Sigmoid colon (tissue), 4 donors: ENCODE results near the gene BCORL1.

Experiments
- EP300 ChIP-seq, 4 donors: sonication (generic); formaldehyde crosslinking; IDR thresholded peaks; one replicate each; pipeline ENCODE4 v1.6.1; 2017; ENCODE audit warnings: antibody characterized with exemption in 4 of 4
- POLR2A ChIP-seq, 2 donors: fragments of 450-650 bp; IDR thresholded peaks; one replicate each; pipeline ENCODE4 v1.6.1; 2016; ENCODE audit warnings: antibody characterized with exemption in 2 of 2, mild to moderate bottlenecking in 2 of 2, moderate library complexity in 2 of 2
- POLR2AphosphoS5 ChIP-seq, 4 donors: sonication (generic); formaldehyde crosslinking; IDR thresholded peaks; one replicate each; pipeline ENCODE4 v1.6.1; 2017; ENCODE audit warnings: antibody characterized with exemption in 4 of 4
- TF ChIP-seq, protein P1 (sequence below), 4 experiments: fragments of 450-650 bp in 3 of 4; fragments of 200-600 bp in 1 of 4; IDR thresholded peaks; one replicate each; pipeline ENCODE4 v1.5.1; 2016 to 2019; ENCODE audit warnings: antibody characterized with exemption in 4 of 4, mild to moderate bottlenecking in 3 of 4, moderate library complexity in 2 of 4

DNA sequence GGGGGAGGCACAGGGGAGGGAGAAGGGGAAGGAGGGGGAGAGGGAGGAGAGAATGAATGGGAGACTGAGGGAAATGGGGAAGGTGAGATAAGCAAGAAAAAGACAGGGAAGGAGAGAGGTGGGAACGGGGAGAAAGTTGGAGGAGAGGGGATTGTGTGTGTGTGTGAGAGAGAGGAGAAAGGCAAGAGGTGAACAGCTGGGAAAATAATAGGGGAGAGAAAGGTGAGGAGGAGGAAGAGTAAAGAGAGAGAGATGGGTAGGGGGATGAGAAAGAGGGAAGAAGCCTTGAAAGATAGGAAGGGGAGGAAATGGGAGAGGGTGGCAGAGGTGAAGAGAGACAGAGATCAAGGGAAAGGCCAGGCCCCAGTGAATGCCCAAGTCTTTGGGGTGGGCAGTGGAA, 20.1 kb downstream of the BCORL1 start:
- no peak for TF ChIP-seq POLR2AphosphoS5 (IDR thresholded peaks at IDR 0.05)
- TF ChIP-seq, protein P1, sequence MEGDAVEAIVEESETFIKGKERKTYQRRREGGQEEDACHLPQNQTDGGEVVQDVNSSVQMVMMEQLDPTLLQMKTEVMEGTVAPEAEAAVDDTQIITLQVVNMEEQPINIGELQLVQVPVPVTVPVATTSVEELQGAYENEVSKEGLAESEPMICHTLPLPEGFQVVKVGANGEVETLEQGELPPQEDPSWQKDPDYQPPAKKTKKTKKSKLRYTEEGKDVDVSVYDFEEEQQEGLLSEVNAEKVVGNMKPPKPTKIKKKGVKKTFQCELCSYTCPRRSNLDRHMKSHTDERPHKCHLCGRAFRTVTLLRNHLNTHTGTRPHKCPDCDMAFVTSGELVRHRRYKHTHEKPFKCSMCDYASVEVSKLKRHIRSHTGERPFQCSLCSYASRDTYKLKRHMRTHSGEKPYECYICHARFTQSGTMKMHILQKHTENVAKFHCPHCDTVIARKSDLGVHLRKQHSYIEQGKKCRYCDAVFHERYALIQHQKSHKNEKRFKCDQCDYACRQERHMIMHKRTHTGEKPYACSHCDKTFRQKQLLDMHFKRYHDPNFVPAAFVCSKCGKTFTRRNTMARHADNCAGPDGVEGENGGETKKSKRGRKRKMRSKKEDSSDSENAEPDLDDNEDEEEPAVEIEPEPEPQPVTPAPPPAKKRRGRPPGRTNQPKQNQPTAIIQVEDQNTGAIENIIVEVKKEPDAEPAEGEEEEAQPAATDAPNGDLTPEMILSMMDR (IDR thresholded peaks at IDR 0.05): no peak
- no peak for TF ChIP-seq EP300 (IDR thresholded peaks at IDR 0.05)
- no peak for TF ChIP-seq POLR2A (IDR thresholded peaks at IDR 0.05)
